OCI-LY3 (cell line): ENCODE results near the gene URM1.

Experiments used
- EZH2phosphoT487 ChIP-seq: fragments of 200-600 bp; shearing (Covaris generic); IDR thresholded peaks from 2 replicates; pipeline ENCODE4 v1.6.1; 2018; ENCODE audit warnings: antibody characterized with exemption, mixed run types, low read depth
- TF ChIP-seq, protein P1 (sequence below): fragments of 200-600, 300-600 bp; sonication (generic); IDR thresholded peaks from 2 replicates; pipeline ENCODE4 v1.5.1; 2014; ENCODE audit warnings: antibody characterized with exemption, low read length, low read depth

DNA sequence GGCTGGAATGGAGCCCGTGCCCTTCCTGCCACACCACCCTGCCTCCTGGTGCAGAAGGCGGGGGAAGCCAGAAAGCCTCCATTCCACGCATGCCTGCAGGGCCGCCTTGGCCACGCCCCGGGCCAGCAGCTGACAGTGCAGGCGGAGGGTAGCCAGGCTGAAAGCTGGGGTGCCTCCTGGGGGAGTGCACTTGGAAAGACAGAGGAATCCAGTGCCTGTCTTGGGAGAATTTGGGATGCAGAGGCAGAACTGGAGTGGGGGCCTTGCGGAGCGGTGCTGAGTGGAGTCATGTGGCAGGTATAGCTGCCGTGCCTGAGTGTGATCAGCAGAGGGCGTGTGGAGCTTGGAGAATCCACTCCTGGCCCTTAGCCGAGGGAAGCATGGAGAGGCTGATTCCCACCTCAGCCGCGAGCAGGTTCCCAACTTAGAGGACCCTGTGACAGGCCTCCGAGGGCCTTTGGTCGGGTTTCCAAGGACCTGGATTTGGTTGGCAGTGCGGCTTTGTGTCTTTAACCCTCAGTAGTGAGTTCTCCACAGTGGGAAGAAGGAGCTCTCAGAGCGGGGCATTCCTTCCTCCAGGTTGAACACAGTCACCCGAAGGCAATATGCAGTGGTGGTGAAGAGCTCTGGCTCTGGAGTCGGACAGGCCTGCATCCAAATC lies 9.1 kb upstream of the URM1 start:
- TF ChIP-seq EZH2phosphoT487: no peak
- TF ChIP-seq, protein P1, sequence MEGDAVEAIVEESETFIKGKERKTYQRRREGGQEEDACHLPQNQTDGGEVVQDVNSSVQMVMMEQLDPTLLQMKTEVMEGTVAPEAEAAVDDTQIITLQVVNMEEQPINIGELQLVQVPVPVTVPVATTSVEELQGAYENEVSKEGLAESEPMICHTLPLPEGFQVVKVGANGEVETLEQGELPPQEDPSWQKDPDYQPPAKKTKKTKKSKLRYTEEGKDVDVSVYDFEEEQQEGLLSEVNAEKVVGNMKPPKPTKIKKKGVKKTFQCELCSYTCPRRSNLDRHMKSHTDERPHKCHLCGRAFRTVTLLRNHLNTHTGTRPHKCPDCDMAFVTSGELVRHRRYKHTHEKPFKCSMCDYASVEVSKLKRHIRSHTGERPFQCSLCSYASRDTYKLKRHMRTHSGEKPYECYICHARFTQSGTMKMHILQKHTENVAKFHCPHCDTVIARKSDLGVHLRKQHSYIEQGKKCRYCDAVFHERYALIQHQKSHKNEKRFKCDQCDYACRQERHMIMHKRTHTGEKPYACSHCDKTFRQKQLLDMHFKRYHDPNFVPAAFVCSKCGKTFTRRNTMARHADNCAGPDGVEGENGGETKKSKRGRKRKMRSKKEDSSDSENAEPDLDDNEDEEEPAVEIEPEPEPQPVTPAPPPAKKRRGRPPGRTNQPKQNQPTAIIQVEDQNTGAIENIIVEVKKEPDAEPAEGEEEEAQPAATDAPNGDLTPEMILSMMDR: peak; percentile 86
